Activated CD4-positive, CD25-positive, alpha-beta regulatory T cell treated with anti-CD3 and anti-CD28 coated beads, Interleukin-2, amount 50 U/mL, for 16 hours (primary cell): ENCODE results near the gene HIPK1.

Experiments
- DNase-seq: peaks from one replicate; pipeline ENCODE4 v3.0.0-alpha.2; 2020; ENCODE audit warnings: low read depth, low spot score

Gene HIPK1

GRCh38 chr1:113913887-113914664, 15.0 kb upstream of the HIPK1 start:
- no peak for DNase-seq

GRCh38 chr1:113916974-113917373, 12.2 kb upstream of the HIPK1 start:
- DNase-seq = no peak

- DNase-seq = no peak
Observed at GRCh38 chr1:113917400-113918082, 11.6 kb upstream of the HIPK1 start.

GRCh38 chr1:113918243-113918642, 10.9 kb upstream of the HIPK1 start:
- DNase-seq = no peak

- no peak for DNase-seq
Observed at GRCh38 chr1:113922957-113923356, 6.2 kb upstream of the HIPK1 start.

DNA sequence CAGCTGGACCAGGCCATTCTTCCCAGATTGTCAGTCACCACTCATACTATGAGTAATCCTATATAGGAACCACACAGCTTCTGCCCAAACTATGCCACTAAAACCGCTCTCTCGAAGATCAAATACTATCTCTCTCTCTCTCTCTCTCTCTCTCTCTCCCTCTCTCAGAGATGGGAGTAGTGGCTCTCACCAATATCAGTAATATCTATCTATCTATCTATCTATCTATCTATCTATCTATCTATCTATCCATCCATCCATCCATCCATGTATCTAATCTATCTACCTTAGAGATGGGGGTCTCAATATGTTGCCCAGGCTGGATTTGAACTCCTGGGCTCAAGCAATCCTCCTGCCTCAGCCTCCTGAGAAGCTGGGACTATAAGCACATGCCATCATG, 4.7 kb upstream of the HIPK1 start:
- DNase-seq = no peak

GRCh38 chr1:113928187-113928930, 765 bp upstream of the HIPK1 start:
- no peak for DNase-seq

GRCh38 chr1:113929750-113930498, 800 bp downstream of the HIPK1 start:
- DNase-seq = peak; percentile 23

GRCh38 chr1:113930499-113931161, 1.5 kb downstream of the HIPK1 start:
- peak; percentile 33 for DNase-seq

- DNase-seq = no peak
Observed at GRCh38 chr1:113931451-113931851, 2.3 kb downstream of the HIPK1 start.

DNA sequence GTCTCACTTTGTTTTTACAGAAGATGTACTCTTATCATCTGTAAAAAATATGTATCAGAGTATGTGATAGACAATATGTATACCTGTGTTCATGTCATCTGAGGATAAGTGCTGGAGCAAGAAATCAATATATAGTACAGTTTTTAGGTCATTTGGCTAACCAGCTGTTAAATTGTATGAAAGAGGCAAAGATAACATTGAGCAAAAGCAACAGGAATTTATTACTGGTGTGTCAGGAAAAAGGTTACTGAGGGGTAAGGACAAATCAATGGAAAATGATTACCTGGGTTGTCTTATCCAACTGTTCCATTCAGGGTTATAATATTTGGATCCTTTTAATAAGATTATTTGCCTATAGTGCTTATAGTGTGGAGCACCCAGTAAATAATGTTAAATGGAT, 4.9 kb downstream of the HIPK1 start:
- no peak for DNase-seq

DNA sequence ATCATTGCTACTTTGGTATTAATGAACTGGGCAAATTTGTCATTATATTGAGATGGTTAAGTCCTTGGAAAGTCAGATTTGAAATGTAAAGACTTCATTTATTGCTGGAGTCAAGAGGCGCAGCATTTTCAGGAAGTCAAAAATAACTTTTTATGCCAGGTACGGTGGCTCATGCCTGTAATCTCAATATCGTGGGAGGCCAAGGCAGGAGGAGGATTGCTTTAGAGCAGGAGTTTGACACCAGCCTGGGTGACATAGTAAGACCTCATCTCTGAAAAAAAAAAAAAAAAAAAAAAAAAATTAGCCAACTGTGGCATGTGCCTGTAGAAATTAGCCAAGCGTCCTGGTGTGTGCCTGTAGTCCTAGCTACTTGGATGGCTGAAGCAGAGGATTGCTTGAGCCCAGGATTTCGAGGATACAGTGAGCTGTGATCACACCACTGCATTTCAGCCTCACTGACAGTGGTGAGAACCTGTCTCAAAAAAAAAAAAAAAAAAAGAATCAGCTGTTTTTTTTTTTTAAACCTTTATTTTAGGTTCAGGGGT, 5.5 kb downstream of the HIPK1 start:
- DNase-seq = no peak

- no peak for DNase-seq
Observed at GRCh38 chr1:113935176-113935575, 6.1 kb downstream of the HIPK1 start.

GRCh38 chr1:113935970-113936369, 6.8 kb downstream of the HIPK1 start:
- DNase-seq = no peak

GRCh38 chr1:113937146-113937545, 8.0 kb downstream of the HIPK1 start:
- no peak for DNase-seq

GRCh38 chr1:113938192-113938591, 9.1 kb downstream of the HIPK1 start:
- no peak for DNase-seq

- no peak for DNase-seq
Observed at GRCh38 chr1:113940365-113941244, 11.5 kb downstream of the HIPK1 start.

- no peak for DNase-seq
Observed at GRCh38 chr1:113941245-113941559, 12.1 kb downstream of the HIPK1 start.

- no peak for DNase-seq
Observed at GRCh38 chr1:113942527-113942926, 13.4 kb downstream of the HIPK1 start.
